ENCODE data around the gene MGAT4A. TPM values are rescaled to one million over a fixed set of nuclear protein-coding genes. Genes with fewer than 3 reads are reported as not detected.
"Not testable (repeated sequence)": the region's sequence is repeated elsewhere in the genome, so short reads cannot be mapped to it uniquely, and the experiment has no call there.

MGAT4A gene
- polyA plus RNA-seq, 1 donor from 2014 or later: 54.6 TPM

DNA sequence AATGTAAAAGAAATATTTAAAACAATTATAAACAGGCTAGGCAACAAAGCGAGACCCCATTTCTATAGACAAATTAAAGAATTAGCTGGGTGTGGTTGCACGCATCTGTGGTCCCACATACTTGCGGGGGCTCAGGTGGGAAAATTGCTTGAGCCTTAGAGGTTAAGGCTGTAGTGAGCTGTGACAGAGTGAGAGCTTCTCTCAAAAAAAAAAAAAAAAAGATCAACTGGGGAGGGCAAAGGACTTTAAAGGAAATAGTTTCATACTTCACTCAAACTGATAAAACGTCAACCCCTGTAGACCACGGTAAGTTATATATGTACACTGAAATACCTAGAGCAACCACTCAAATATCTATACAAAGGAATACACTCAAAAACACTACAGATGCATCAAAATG lies 37.5 kb downstream of the MGAT4A start:
- H3K4me3 Mint-ChIP-seq: peak overlapping the region in 2 of 4 donors; percentile 29 to 70
- peaks cover 2% of the 10 kb centered on the region for H3K36me3 Mint-ChIP-seq
- H3K27ac Mint-ChIP-seq: peak overlapping the region in 1 of 3 donors; percentile 63

DNA sequence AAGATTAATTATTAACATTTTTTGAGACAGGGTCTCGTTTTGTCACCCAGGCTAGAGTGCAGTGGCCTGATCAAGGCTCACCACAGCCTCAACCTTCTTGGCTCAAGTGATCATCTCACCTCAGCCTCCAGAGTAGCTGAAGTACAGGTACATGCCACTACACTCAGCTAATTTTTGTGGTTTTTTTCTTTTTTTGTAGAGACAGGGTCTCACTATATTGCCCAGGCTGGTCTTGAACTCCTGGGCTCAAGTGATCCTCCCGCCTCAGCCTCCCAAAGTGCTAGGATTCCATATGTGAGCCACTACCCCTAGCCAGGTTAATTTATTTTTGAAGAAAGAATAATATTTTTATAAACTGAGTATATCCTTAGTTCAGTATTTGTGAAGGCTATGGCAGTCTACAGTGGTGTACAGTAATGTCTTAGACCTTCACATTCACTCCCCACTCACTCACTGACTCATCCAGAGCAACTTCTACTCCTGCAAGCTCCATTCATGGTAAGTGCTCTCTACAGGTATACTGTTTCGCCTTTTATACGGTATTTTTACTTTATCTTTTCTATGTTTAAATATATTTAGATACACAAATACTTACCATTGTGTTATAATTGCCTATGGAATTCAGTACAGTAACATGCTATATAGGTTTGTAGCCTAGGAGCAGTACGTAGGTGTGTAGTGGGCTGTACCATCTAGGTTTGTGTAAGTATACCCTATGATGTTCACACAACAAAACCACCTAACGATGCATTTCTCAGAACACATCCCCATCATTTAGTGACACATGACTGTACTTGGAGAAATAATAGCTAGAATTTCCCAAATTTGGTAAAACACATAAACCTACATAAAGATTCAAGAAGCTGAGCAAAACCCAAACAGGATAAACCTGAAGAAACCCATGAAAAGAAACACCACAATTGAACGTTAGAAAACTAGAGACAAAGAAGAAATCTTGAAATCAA lies 38.6 kb downstream of the MGAT4A start:
- Mint-ChIP-seq H3K9me3 (no peaks in the 10 kb centered on the region), H3K4me3 (peak overlapping the region in 1 of 4 donors; percentile 25), H3K4me1 (peaks cover 24 to 42% (median 30%) of the 10 kb centered on the region in 3 donors), H3K27ac (peak overlapping the region in 1 of 3 donors; percentile 51), H3K36me3 (peaks cover 1% of the 10 kb centered on the region), H3K27me3 (no peaks in the 10 kb centered on the region)

More for the DNA sequence above, 37.5 kb downstream of the MGAT4A start:
- H3K27me3 Mint-ChIP-seq: no peaks in the 10 kb centered on the region
- H3K9me3 Mint-ChIP-seq: no peaks in the 10 kb centered on the region
- H3K4me1 Mint-ChIP-seq: peaks cover 24 to 41% (median 34%) of the 10 kb centered on the region in 3 donors

DNA sequence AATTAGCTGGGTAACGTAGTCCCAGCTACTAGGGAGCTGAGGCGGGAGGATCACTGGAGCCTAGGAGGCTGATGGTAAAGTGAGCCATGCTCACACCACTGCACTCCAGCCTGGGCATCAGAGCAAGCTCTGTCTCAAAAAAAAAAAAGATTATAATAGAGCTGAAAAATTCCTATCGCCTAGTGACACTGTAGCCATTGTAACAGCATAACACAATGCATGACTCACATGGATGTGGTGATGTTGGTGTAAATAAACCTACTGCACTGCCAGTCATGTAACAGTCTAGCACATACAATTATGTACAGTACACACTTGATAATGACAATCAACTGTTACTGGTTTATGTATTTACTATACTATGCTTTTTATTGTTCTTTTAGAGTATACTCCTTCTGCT lies 39.6 kb downstream of the MGAT4A start:
- Mint-ChIP-seq H3K9me3 (no peaks in the 10 kb centered on the region), H3K36me3 (peaks cover 1% of the 10 kb centered on the region), H3K4me1 (peaks cover 25 to 42% (median 30%) of the 10 kb centered on the region in 3 donors), H3K27ac (no peak overlapping the region), H3K27me3 (no peaks in the 10 kb centered on the region), H3K4me3 (no peak overlapping the region)

DNA sequence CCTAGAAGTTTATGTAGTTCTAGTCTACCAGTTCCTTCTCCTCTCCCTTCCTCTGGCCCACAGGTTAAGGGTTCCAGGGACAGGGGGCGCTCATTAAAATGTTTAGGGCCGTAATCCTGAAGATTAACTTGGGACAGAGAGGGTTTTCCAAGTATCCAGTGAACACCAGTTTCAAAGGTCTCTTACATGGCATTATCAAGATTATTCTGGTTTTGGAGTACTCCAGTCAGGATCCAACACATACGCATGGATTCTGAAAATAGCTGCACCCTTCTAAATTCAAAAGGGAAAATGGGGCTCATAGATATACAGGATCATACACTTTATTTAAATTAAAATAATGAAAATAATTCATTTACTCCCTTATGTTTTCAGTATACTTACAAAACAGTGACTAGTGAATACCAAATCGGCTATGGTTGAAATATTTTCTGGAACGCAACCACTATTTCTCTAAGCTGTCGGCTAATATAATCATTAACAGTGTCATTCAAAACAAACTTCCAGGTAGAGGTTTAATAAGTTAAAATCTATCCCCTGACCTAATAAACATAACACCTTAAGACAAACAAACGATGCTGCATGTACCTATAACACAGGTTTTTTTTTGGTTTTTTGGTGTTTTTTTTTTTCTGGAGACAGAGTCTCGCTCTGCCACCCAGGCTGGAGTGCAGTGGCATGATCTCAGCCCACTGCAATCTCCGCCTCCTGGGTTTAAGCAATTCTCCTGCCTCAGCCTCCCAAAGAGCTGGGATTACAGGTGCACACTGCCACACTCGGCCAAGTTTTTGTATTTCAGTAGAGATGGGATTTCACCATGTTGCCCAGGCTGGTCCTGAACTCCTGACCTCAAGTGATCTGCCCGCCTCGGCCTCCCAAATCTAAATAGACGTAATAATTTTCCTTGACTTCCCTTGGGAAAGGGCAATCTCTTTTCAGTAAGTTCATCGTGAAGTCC lies 44.7 kb downstream of the MGAT4A start:
- Mint-ChIP-seq H3K9me3 (no peaks in the 10 kb centered on the region), H3K36me3 (peaks cover 5% of the 10 kb centered on the region), H3K4me1 (peaks cover 13 to 27% (median 18%) of the 10 kb centered on the region in 3 donors), H3K27me3 (no peaks in the 10 kb centered on the region), H3K27ac (no peak overlapping the region), H3K4me3 (no peak overlapping the region)

DNA sequence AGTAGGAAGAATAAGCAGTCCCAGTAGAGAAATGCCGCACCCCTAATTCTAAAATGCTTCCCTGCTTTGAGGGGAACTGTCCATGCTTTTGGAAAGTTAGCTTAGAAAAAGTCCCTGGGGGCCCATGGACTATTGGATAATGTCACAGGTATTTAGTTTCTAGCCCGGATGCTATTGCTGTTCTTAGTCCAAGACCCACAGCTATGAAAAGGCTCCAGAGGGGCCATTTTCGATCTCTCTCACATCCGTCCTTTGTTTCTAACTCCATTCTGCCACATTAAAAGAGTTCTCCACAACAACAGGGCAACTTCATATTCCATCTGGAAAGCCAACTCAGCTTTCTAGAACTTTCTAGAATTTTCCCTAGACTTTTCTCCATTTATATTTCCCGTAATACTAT lies 47.2 kb downstream of the MGAT4A start:
- peak overlapping the region in 1 of 4 donors; percentile 43 for H3K4me3 Mint-ChIP-seq
- H3K4me1 Mint-ChIP-seq: peaks cover 11 to 15% (median 12%) of the 10 kb centered on the region in 3 donors
- peaks cover 10% of the 10 kb centered on the region for H3K36me3 Mint-ChIP-seq
- H3K9me3 Mint-ChIP-seq: no peaks in the 10 kb centered on the region
- H3K27ac Mint-ChIP-seq: no peak overlapping the region
- no peaks in the 10 kb centered on the region for H3K27me3 Mint-ChIP-seq

DNA sequence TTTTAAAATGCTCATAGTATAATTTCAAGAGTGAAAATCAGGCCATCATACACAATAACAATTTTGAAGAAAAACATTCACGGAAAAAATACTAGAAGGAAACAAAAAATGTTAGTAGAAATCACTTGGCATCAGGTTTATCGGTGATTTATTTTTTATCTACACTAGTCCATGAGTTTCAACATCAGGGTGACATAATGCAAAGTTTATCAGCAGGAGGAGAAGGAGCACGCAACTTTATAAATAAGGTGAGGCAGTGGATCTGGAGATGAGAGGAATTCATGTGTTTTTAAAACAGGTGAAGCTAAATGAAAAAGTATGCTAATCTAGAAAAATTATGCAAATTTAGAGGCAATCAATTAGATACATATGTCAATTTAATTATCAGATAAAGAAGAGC lies 54.2 kb downstream of the MGAT4A start:
- Mint-ChIP-seq H3K4me3 (no peak overlapping the region), H3K9me3 (peaks cover 0 to 11% (median 0%) of the 10 kb centered on the region in 3 donors), H3K4me1 (peaks cover 0 to 5% (median 0%) of the 10 kb centered on the region in 3 donors), H3K27ac (no peak overlapping the region), H3K36me3 (peaks cover 19% of the 10 kb centered on the region), H3K27me3 (no peaks in the 10 kb centered on the region)

DNA sequence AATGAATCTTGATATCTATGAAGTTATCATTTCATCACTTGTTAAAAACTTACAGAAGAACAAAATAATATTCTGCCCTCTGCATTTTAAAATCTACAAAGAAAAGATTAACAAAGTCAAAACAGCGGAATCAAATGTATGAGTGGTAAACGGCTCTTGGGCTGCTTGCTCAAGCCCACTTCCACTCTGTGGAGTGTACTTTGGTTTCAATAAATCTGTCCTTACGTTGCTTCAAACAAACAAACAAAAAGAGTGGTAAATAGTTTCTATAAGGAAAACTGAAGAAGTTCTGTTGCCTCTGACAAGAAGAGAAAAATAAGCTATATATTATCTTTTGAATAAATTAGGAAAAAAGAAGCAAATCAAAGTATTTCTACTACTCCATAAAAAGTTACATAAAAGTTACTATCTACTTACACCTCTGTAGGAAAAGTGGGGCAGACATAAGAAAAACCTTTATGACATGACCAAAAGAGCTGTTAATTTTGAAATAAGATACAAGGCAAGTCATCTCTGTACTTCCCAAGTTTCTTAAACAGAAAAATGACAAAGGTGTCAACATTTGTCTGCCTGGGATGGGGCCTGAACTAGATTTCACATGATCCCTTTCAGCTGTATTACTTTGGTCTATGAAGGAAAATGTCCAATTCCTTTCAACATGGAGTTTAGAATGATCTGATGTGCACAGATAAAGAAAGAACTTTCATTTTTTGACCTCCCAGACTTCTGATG lies 56.5 kb downstream of the MGAT4A start:
- H3K36me3 Mint-ChIP-seq: peaks cover 29% of the 10 kb centered on the region
- H3K4me3 Mint-ChIP-seq: no peak overlapping the region

DNA sequence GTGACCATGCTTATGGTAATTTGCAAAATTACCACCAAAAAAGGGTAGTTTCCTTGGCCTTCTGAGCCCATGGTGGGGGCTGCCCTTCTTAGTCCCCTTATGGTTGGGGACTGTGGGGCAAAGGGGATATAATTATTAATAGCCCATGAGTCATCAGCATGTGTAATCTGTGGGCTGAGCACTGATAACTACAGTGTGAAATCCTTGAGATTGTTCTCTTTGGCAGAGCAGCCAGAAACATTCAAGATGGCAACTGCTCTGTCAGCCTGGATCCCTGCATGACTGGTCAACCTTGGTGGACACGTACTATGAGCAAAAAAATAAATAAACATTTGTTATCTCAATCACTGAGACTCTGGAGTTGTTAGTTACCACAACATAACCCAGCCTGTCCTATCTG lies 61.3 kb downstream of the MGAT4A start:
- Mint-ChIP-seq H3K27me3 (no peaks in the 10 kb centered on the region), H3K36me3 (peaks cover 32% of the 10 kb centered on the region), H3K27ac (no peak overlapping the region), H3K4me3 (no peak overlapping the region), H3K9me3 (peaks cover 2 to 19% (median 3%) of the 10 kb centered on the region in 3 donors), H3K4me1 (peaks cover 18 to 33% (median 23%) of the 10 kb centered on the region in 3 donors)

More for the DNA sequence above, 56.5 kb downstream of the MGAT4A start:
- Mint-ChIP-seq H3K4me1 (peaks cover 0 to 10% (median 6%) of the 10 kb centered on the region in 3 donors), H3K27ac (peak overlapping the region in 1 of 3 donors; percentile 73), H3K27me3 (no peaks in the 10 kb centered on the region), H3K9me3 (peaks cover 0 to 11% (median 0%) of the 10 kb centered on the region in 3 donors)

DNA sequence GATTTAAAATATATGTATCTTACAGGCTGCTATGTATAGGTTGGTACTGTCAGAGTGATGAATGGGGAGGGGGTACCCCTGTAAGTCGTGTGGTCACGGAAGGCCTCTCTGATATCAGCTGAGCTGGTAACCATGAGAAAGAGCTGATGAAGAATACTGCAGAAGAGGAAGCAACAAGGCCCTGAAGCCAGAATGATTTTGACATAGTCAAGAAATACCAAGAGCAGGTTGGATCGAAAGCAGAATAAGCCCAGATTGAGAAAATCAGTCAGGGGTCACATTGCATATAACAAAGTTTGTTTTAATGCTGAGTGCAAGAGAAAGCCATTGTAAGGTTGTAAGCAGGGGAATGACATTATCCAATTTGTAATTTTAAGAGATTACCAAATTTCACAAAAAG lies 65.3 kb downstream of the MGAT4A start:
- peaks cover 23 to 35% (median 32%) of the 10 kb centered on the region in 3 donors for H3K4me1 Mint-ChIP-seq
- peaks cover 2 to 10% (median 4%) of the 10 kb centered on the region in 3 donors for H3K9me3 Mint-ChIP-seq
- peak overlapping the region in 1 of 3 donors; percentile 71 for H3K27ac Mint-ChIP-seq
- H3K4me3 Mint-ChIP-seq: no peak overlapping the region
- no peaks in the 10 kb centered on the region for H3K27me3 Mint-ChIP-seq
- H3K36me3 Mint-ChIP-seq: peaks cover 16% of the 10 kb centered on the region

DNA sequence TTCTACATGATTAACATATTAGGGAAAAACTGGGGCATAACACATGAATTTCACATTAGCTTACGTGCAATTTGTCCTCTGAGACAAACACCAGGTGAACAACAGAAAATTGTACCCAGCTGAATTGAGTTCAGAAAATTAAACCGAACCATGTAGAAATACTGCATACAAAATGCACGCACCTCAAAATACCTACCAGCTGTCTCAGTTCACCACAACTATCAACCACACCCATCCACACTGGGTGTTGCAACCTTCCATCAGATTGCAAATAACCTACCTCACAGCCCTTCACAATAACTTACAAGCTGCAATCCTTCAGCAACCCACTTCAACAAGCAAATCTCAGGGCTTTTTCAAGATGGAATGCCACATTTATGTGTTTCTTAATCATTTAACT lies 66.6 kb downstream of the MGAT4A start:
- Mint-ChIP-seq H3K4me3 (peak overlapping the region in 2 of 4 donors; percentile 14 to 83), H3K4me1 (peaks cover 20 to 36% (median 36%) of the 10 kb centered on the region in 3 donors), H3K27ac (peak overlapping the region in 1 of 3 donors; percentile 76), H3K36me3 (peaks cover 16% of the 10 kb centered on the region), H3K9me3 (peaks cover 6 to 10% (median 8%) of the 10 kb centered on the region in 3 donors), H3K27me3 (no peaks in the 10 kb centered on the region)

DNA sequence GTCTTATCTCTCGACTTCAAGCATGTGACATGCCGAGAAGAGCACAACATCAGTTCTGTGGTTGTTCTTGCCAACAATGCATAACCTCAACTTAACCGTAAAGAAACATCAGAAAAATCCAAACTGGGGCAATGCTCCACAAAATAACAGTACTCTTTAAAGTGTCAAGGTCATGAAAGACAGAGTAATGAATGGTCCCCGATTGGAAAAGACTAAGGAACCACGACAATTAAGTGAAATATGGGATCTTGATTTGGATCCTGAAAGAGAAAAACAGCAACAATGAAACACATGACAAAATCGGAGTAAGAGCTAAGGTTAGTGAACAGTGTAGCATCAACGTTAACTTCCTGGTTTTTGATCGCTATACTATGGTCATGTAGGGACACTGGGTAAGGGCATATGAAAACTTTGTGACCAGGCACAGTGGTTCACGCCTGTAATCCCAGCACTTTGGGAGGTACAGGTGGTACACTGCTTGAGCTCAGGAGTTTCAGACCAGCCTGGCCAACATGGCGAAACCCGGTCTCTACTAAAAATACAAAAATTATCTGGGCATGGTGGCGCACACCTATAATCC lies 67.3 kb downstream of the MGAT4A start:
- Mint-ChIP-seq H3K4me1 (peaks cover 22 to 39% (median 34%) of the 10 kb centered on the region in 3 donors), H3K27me3 (no peaks in the 10 kb centered on the region), H3K36me3 (peaks cover 13% of the 10 kb centered on the region), H3K27ac (peak overlapping the region in 2 of 3 donors; percentile 54 to 94), H3K4me3 (peak overlapping the region in 2 of 4 donors; percentile 39 to 67), H3K9me3 (peaks cover 3 to 8% (median 6%) of the 10 kb centered on the region in 3 donors)

DNA sequence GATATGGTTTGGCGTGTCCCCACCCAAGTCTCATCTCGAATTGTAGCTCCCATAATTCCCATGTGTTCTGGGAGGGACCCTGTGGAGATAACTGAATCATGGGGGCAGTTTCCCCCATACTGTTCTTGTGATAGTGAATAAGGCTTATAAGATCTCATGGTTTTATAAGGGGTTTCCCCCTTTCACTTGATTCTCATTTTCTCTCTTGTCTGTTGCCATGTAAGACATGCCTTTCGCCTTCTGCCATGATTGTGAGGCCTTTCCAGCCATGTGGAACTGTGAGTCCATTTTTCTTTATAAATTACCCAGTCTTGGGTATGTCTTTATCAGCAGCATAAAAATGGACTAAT lies 71.5 kb downstream of the MGAT4A start:
- Mint-ChIP-seq H3K27ac (peak overlapping the region in 1 of 3 donors; percentile 77), H3K4me3 (peak overlapping the region in 2 of 4 donors; percentile 52 to 63), H3K4me1 (peaks cover 16 to 26% (median 25%) of the 10 kb centered on the region in 3 donors), H3K36me3 (peaks cover 11% of the 10 kb centered on the region)
- H3K27me3 Mint-ChIP-seq, H3K9me3 Mint-ChIP-seq: not testable (repeated sequence)

DNA sequence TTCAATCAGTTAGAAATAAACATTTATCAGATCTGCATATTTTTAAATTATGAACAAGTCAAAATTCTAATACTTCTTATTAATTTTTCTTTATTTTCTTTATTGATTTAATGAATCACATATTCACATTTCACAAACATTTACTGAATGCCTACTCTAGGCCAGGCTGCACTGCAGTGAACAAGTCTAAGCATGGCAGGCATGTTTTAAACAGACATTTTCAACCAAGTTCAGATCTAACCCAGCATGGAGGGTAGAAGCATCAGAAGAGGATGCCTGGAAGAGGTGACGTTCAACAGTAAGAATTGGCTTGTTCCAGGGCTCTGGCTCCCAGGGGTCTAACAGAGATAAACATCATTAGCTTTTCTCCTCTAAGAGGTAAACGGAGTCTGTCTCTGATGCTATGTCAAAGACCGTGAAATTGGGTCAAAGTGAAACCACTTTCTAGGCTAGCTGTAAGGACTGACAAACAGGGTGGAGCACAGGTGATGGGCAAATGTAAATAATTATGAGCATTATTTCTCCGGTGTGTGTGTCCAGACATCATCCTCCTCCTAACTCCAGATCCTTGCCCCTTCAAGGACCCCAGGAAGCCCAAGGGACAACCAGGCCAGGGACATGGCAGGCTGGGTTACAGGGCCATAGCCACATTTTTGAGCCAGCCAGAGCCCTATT lies 72.0 kb downstream of the MGAT4A start:
- H3K9me3 Mint-ChIP-seq: peaks cover 0 to 6% (median 2%) of the 10 kb centered on the region in 3 donors
- H3K4me1 Mint-ChIP-seq: peaks cover 18 to 28% (median 22%) of the 10 kb centered on the region in 3 donors
- peak overlapping the region in 3 of 4 donors; percentile 50 to 63 (median 52) for H3K4me3 Mint-ChIP-seq
- no peaks in the 10 kb centered on the region for H3K27me3 Mint-ChIP-seq
- H3K36me3 Mint-ChIP-seq: peaks cover 11% of the 10 kb centered on the region
- H3K27ac Mint-ChIP-seq: peak overlapping the region in 1 of 3 donors; percentile 77

Measured in IgD-negative memory B cell (primary cell).